ENCODE data around the gene TBC1D24.

The TBC1D24 gene

GRCh38 chr16:2519711-2520080 lies 44.8 kb downstream of the TBC1D24 start:
- Histone ChIP-seq H3K79me2 (ENCODE audit: insufficient read depth, low read length) (peaks cover 60% of the 10 kb centered on the region), H3K27me3 (ENCODE audit: low read length) (no peaks in the 10 kb centered on the region), H2AFZ (ENCODE audit: low read depth, low read length, severe bottlenecking) (no peak overlapping the region), H3K4me2 (ENCODE audit: low read depth, low read length, poor library complexity, severe bottlenecking) (peak overlapping the region; percentile 71), H3K27ac (ENCODE audit: low read depth, low read length) (peak overlapping the region; percentile 52; the same call in 1 of the 2 replicates), H3K4me3 (ENCODE audit: insufficient read depth, low read length, poor library complexity, severe bottlenecking) (peak overlapping the region; percentile 37), H3K9ac (ENCODE audit: low read length) (peak overlapping the region; percentile 63; the same call in 1 of the 2 replicates), H4K20me1 (ENCODE audit: low read depth, low read length) (no peaks in the 10 kb centered on the region), H3K36me3 (ENCODE audit: low read length) (no peaks in the 10 kb centered on the region), H3F3A (ENCODE audit: insufficient read depth) (0 out of 2 replicates have a peak, but pooled peaks cover 7% of the 10 kb centered on the region), H3K9me3 (ENCODE audit: insufficient read depth, low read length) (no peaks in the 10 kb centered on the region), H3K9me2 (replicated peaks; ENCODE audit: insufficient read depth, low read length) (no peaks in the 10 kb centered on the region)
- TF ChIP-seq CTCF (IDR thresholded peaks at IDR 0.05; ENCODE audit: insufficient read depth, low read length, poor library complexity, severe bottlenecking) (no peak), EZH2phosphoT487 (conservative IDR thresholded peaks at IDR 0.05; ENCODE audit: low read length) (no peak)

- Histone ChIP-seq H3K79me2 (ENCODE audit: insufficient read depth, low read length) (peaks cover 55% of the 10 kb centered on the region), H3K27ac (ENCODE audit: low read depth, low read length) (peak within 1 kb of the TSS; percentile 52; the same call in 1 of the 2 replicates), H3F3A (ENCODE audit: insufficient read depth) (0 out of 2 replicates have a peak, but pooled peaks cover 7% of the 10 kb centered on the region), H3K4me2 (ENCODE audit: low read depth, low read length, poor library complexity, severe bottlenecking) (peak within 1 kb of the TSS; percentile 73), H3K9me3 (ENCODE audit: insufficient read depth, low read length) (no peaks in the 10 kb centered on the region), H3K9me2 (replicated peaks; ENCODE audit: insufficient read depth, low read length) (no peaks in the 10 kb centered on the region), H3K9ac (ENCODE audit: low read length) (peak within 1 kb of the TSS; percentile 63), H3K4me3 (ENCODE audit: insufficient read depth, low read length, poor library complexity, severe bottlenecking) (peak within 1 kb of the TSS; percentile 79), H4K20me1 (ENCODE audit: low read depth, low read length) (no peaks in the 10 kb centered on the region), H3K36me3 (ENCODE audit: low read length) (no peaks in the 10 kb centered on the region), H2AFZ (ENCODE audit: low read depth, low read length, severe bottlenecking) (no peak within 1 kb of the TSS), H3K27me3 (ENCODE audit: low read length) (no peaks in the 10 kb centered on the region)
- no peak for TF ChIP-seq EZH2phosphoT487 (conservative IDR thresholded peaks at IDR 0.05; ENCODE audit: low read length)
- no peak for TF ChIP-seq CTCF (IDR thresholded peaks at IDR 0.05; ENCODE audit: insufficient read depth, low read length, poor library complexity, severe bottlenecking)
Measured at GRCh38 chr16:2520097-2520783, 45.3 kb downstream of the TBC1D24 start, which contains the start of gene AMDHD2. AMDHD2 (plus strand) TSS chr16:2520371; CDS start chr16:2520459, 88 bp downstream.

GRCh38 chr16:2520784-2521531 lies 46.0 kb downstream of the TBC1D24 start:
- H3K9ac ChIP-seq (ENCODE audit: low read length): peak overlapping the region; percentile 63
- H3K4me2 ChIP-seq (ENCODE audit: low read depth, low read length, poor library complexity, severe bottlenecking): peak overlapping the region; percentile 73
- no peaks in the 10 kb centered on the region for H3K9me2 ChIP-seq (replicated peaks; ENCODE audit: insufficient read depth, low read length)
- H2AFZ ChIP-seq (ENCODE audit: low read depth, low read length, severe bottlenecking): no peak overlapping the region
- peak overlapping the region; percentile 79 for H3K4me3 ChIP-seq (ENCODE audit: insufficient read depth, low read length, poor library complexity, severe bottlenecking)
- no peak for TF ChIP-seq EZH2phosphoT487 (conservative IDR thresholded peaks at IDR 0.05; ENCODE audit: low read length)
- TF ChIP-seq CTCF (IDR thresholded peaks at IDR 0.05; ENCODE audit: insufficient read depth, low read length, poor library complexity, severe bottlenecking): no peak
- no peaks in the 10 kb centered on the region for H3K9me3 ChIP-seq (ENCODE audit: insufficient read depth, low read length)
- H3K36me3 ChIP-seq (ENCODE audit: low read length): no peaks in the 10 kb centered on the region
- H3F3A ChIP-seq (ENCODE audit: insufficient read depth): 0 out of 2 replicates have a peak, but pooled peaks cover 4% of the 10 kb centered on the region
- no peak overlapping the region; the same call in 1 of the 2 replicates for H3K27ac ChIP-seq (ENCODE audit: low read depth, low read length)
- no peaks in the 10 kb centered on the region for H4K20me1 ChIP-seq (ENCODE audit: low read depth, low read length)
- H3K27me3 ChIP-seq (ENCODE audit: low read length): no peaks in the 10 kb centered on the region
- H3K79me2 ChIP-seq (ENCODE audit: insufficient read depth, low read length): peaks cover 47% of the 10 kb centered on the region

All from SU-DHL-6 (cell line).